RWPE2 (cell line): ENCODE measurements around the gene PRELID3B.
"Not testable (repeated sequence)": the region's sequence is repeated elsewhere in the genome, so short reads cannot be mapped to it uniquely, and the experiment has no call there.

ENCODE experiments used
- ATAC-seq: fragments of 200-7000 bp; cut with Tn5 transposase; 3 replicates; pipeline ENCODE4 v1.9.1; 2021; ENCODE audit warnings: low read depth
- DNase-seq: peaks from one replicate; pipeline ENCODE4 v3.0.0-alpha.2; 2020; ENCODE audit warnings: low spot score
- H3K27ac ChIP-seq: fragments of 450-650 bp; 2 replicates; pipeline ENCODE4 v1.5.1; 2017; ENCODE audit warnings: mild to moderate bottlenecking; ENCODE audit not compliant: poor library complexity, severe bottlenecking
- H3K27me3 ChIP-seq: fragments of 250-450 bp; sonication (Bioruptor Pico); 2 replicates; pipeline ENCODE4 v1.5.1; 2021; ENCODE audit warnings: mild to moderate bottlenecking, moderate library complexity; ENCODE audit not compliant: insufficient read depth, poor library complexity, severe bottlenecking
- H3K36me3 ChIP-seq: fragments of 250-450 bp; sonication (Bioruptor Pico); 2 replicates; pipeline ENCODE4 v1.5.1; 2020; ENCODE audit warnings: low read depth, mild to moderate bottlenecking, moderate library complexity
- H3K4me1 ChIP-seq: fragments of 250-450 bp; sonication (Bioruptor Pico); 2 replicates; pipeline ENCODE4 v1.5.1; 2021; ENCODE audit warnings: mild to moderate bottlenecking, moderate library complexity; ENCODE audit not compliant: insufficient read depth, poor library complexity, severe bottlenecking
- H3K4me3 ChIP-seq: fragments of 250-450 bp; sonication (Bioruptor Pico); 2 replicates; pipeline ENCODE4 v1.5.1; 2021; ENCODE audit warnings: mild to moderate bottlenecking, moderate library complexity; ENCODE audit not compliant: severe bottlenecking
- H3K9me3 ChIP-seq: fragments of 250-450 bp; sonication (Bioruptor Pico); 2 replicates; pipeline ENCODE4 v1.5.1; 2021; ENCODE audit warnings: mild to moderate bottlenecking, moderate library complexity; ENCODE audit not compliant: severe bottlenecking
- CTCF ChIP-seq: fragments of 450-650 bp; IDR thresholded peaks from one replicate; pipeline ENCODE4 v1.5.1; 2017; ENCODE audit warnings: mild to moderate bottlenecking, moderate library complexity; ENCODE audit not compliant: poor library complexity, severe bottlenecking

The PRELID3B gene

GRCh38 chr20:59044796-59045195, 2.2 kb upstream of the PRELID3B start:
- DNase-seq (no peak), ATAC-seq (no peak)
- H3K36me3 ChIP-seq: peaks cover 20% of the 10 kb centered on the region
- H3K4me3 ChIP-seq: no peak overlapping the region
- no peaks in the 10 kb centered on the region for H3K9me3 ChIP-seq
- peak overlapping the region; percentile 55 for H3K27ac ChIP-seq
- no peak for TF ChIP-seq CTCF
- H3K27me3 ChIP-seq: no peaks in the 10 kb centered on the region
- peaks cover 38% of the 10 kb centered on the region for H3K4me1 ChIP-seq

- peaks cover 25% of the 10 kb centered on the region for H3K36me3 ChIP-seq
- peaks cover 43% of the 10 kb centered on the region for H3K4me1 ChIP-seq
Observed at GRCh38 chr20:59044295-59044694, 1.7 kb upstream of the PRELID3B start.

DNA sequence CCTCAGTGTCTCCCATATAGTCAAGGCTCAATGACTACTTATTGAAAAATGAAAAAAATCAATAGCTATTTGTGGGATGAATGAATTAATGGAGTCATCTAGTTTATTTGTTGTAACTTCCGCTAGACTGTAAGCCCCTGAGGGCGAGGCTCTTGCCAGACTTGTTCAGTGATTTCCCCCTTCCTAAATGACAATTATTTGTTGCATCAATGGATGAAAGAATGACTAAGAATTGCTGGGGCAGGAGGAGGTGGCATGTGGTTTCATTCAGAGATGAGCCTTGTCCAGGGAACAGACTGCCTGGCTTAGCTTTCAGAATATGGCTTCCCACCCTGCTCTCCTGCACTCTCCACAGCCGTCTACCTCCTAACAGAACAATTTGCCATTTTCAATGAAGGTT, 1.1 kb upstream of the PRELID3B start:
- no peak for DNase-seq
- Histone ChIP-seq H3K27me3 (no peaks in the 10 kb centered on the region), H3K4me3 (no peak overlapping the region), H3K4me1 (peaks cover 49% of the 10 kb centered on the region), H3K9me3 (no peaks in the 10 kb centered on the region), H3K27ac (peak overlapping the region; percentile 55), H3K36me3 (peaks cover 31% of the 10 kb centered on the region)
- no peak for TF ChIP-seq CTCF
- ATAC-seq: no peak

More at GRCh38 chr20:59044295-59044694, 1.7 kb upstream of the PRELID3B start:
- H3K4me3 ChIP-seq: no peak overlapping the region
- no peak for DNase-seq
- no peak for ATAC-seq
- H3K27me3 ChIP-seq: no peaks in the 10 kb centered on the region
- TF ChIP-seq CTCF: no peak
- peak overlapping the region; percentile 55 for H3K27ac ChIP-seq
- no peaks in the 10 kb centered on the region for H3K9me3 ChIP-seq

DNA sequence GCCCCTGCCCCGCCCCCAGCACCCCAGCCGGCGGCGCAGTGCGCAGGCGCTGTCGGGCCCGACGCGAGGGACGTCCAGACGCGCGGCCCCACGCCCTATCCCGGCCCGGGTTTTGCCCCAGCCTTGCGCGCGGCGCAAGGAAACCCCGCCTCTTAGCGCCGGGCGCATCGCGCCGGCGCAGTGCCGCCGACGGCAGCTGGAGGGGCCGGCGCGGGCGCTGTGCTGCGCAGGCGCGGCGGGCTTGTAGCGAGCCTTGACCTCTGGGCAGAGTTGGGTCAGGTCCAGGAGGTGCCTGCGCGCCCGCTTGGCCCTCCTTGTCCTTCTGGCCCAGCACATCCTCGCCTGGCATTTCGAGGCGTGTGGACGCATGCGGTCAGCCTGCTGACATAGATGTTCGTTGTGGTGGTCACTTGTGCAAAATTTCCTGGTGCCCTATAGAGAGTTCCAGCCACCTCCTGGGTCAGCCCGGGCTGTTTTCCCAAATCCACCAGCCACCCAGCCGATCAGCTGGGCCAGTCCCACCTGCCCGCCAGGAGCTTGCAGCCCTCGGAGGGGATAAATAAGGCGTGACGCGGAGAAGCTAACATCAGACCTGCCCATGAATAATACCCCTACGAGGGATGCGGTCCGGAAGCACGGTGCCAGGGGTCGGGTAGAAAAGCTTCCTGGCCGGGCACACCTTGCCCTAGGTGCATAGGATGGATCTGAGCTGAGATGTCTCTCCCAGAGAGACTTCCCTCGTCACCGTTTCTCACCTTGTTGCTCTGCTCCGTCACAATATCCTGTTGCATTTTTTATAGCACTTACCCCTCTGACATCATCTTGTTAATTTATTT, 428 bp upstream of the PRELID3B start:
- peak; percentile 99 for DNase-seq
- Histone ChIP-seq H3K36me3 (peaks cover 37% of the 10 kb centered on the region), H3K4me1 (peaks cover 43% of the 10 kb centered on the region), H3K4me3 (peak overlapping the region; percentile 84), H3K9me3 (no peaks in the 10 kb centered on the region), H3K27ac (peak overlapping the region; percentile 55), H3K27me3 (no peaks in the 10 kb centered on the region)
- TF ChIP-seq CTCF: no peak
- peak; percentile 95 for ATAC-seq

DNA sequence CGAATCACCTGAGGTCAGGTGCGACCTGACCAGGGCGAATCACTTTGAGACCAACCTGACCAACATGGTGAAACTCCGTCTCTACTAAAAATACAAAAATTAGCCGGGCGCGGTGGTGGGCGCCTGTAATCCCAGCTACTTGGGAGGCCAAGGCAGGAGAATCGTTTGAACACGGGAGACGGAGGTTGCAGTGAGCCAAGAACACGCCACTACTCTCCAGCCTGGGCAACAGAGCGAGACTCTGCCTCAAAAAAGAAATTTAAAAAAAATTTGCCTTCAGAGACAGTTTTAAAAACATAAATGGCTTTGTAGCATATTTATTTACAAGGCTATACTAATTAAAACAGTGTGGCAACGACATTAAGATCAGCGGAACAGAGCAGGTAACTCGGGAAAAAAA, 1.1 kb downstream of the PRELID3B start:
- H3K4me3 ChIP-seq: peak overlapping the region; percentile 84
- not testable (repeated sequence) for H3K27me3 ChIP-seq, DNase-seq, ATAC-seq, H3K9me3 ChIP-seq
- peaks cover 53% of the 10 kb centered on the region for H3K36me3 ChIP-seq
- peak overlapping the region; percentile 55 for H3K27ac ChIP-seq
- H3K4me1 ChIP-seq: peaks cover 41% of the 10 kb centered on the region
